WTC11 (cell line): ENCODE results near the gene CDH13. TPM values are rescaled to one million over a fixed set of nuclear protein-coding genes. Genes with fewer than 3 reads are reported as not detected.

ENCODE experiments used
- ATAC-seq: fragments of 200-7000 bp; cut with Tn5 transposase; 2 replicates; pipeline ENCODE4 v1.10.0; 2021; ENCODE audit warnings: mild to moderate bottlenecking, moderate library complexity
- CTCF ChIA-PET: fragments of 300-600 bp; sonication (Branson Sonifier 250); formaldehyde crosslinking; loops from one replicate; lab custom pipeline; 2021; ENCODE audit warnings: antibody characterized with exemption; lab: Charles Lee
- POLR2A ChIA-PET: fragments of 350-600 bp; sonication (Branson Sonifier 250); formaldehyde crosslinking; loops from one replicate; lab custom pipeline; 2021; ENCODE audit warnings: antibody characterized with exemption; lab: Charles Lee
- DNase-seq: peaks from one replicate; pipeline ENCODE4 v3.0.0; 2021; ENCODE audit warnings: low spot score
- H3K27ac Mint-ChIP-seq: 2 replicates; pipeline ENCODE4 v1.8.0; 2021; ENCODE audit warnings: mixed read lengths
- H3K27me3 Mint-ChIP-seq: 2 replicates; pipeline ENCODE4 v1.8.0; 2021; ENCODE audit warnings: low read depth, mild to moderate bottlenecking, moderate library complexity, mixed read lengths
- H3K36me3 Mint-ChIP-seq: 2 replicates; pipeline ENCODE4 v1.8.0; 2021; ENCODE audit warnings: mixed read lengths
- H3K4me1 Mint-ChIP-seq: 2 replicates; pipeline ENCODE4 v1.8.0; 2022; ENCODE audit warnings: mixed read lengths
- H3K4me3 Mint-ChIP-seq: 2 replicates; pipeline ENCODE4 v1.8.0; 2021; ENCODE audit warnings: mild to moderate bottlenecking, moderate library complexity, mixed read lengths
- H3K9me3 Mint-ChIP-seq: 2 replicates; pipeline ENCODE4 v1.8.0; 2021; ENCODE audit warnings: mixed read lengths
- ATF3 ChIP-seq: sonication (generic); formaldehyde crosslinking; conservative IDR thresholded peaks from 2 replicates; pipeline ENCODE4 v1.8.1; 2022; ENCODE audit warnings: mild to moderate bottlenecking, missing genetic modification reagents
- CBFB ChIP-seq: sonication (generic); formaldehyde crosslinking; IDR thresholded peaks from 2 replicates; pipeline ENCODE4 v1.8.1; 2022; ENCODE audit warnings: mild to moderate bottlenecking, low read depth, missing genetic modification reagents
- CREB1 ChIP-seq: sonication (generic); formaldehyde crosslinking; IDR thresholded peaks from 2 replicates; pipeline ENCODE4 v1.8.0; 2023; ENCODE audit warnings: mild to moderate bottlenecking, missing genetic modification reagents
- ERG ChIP-seq: fragments of 250-450 bp; sonication (Bioruptor Pico); IDR thresholded peaks from 2 replicates; pipeline ENCODE4 v1.8.0; 2021; ENCODE audit warnings: mild to moderate bottlenecking
- FOXJ3 ChIP-seq: sonication (generic); formaldehyde crosslinking; IDR thresholded peaks from 2 replicates; pipeline ENCODE4 v1.9.0; 2021; ENCODE audit warnings: missing genetic modification reagents, mild to moderate bottlenecking, borderline replicate concordance
- HMGXB4 ChIP-seq: sonication (generic); formaldehyde crosslinking; IDR thresholded peaks from 2 replicates; pipeline ENCODE4 v1.8.1; 2023; ENCODE audit warnings: mild to moderate bottlenecking, moderate library complexity, missing genetic modification reagents
- KAT7 ChIP-seq: sonication (generic); formaldehyde crosslinking; IDR thresholded peaks from 2 replicates; pipeline ENCODE4 v1.8.1; 2023; ENCODE audit warnings: missing genetic modification reagents, mild to moderate bottlenecking, borderline replicate concordance
- NFE2L1 ChIP-seq: sonication (generic); formaldehyde crosslinking; IDR thresholded peaks from 2 replicates; pipeline ENCODE4 v1.8.1; 2023; ENCODE audit warnings: missing genetic modification reagents
- NR3C1 ChIP-seq: sonication (generic); formaldehyde crosslinking; conservative IDR thresholded peaks from 2 replicates; pipeline ENCODE4 v1.8.1; 2023; ENCODE audit warnings: low read depth, mild to moderate bottlenecking, missing genetic modification reagents
- PREB ChIP-seq: sonication (generic); formaldehyde crosslinking; IDR thresholded peaks from 2 replicates; pipeline ENCODE4 v1.8.1; 2022; ENCODE audit warnings: mild to moderate bottlenecking, missing genetic modification reagents, moderate library complexity, borderline replicate concordance
- RELA ChIP-seq: sonication (generic); formaldehyde crosslinking; IDR thresholded peaks from 2 replicates; pipeline ENCODE4 v1.8.1; 2022; ENCODE audit warnings: missing genetic modification reagents, mild to moderate bottlenecking, borderline replicate concordance
- STAT6 ChIP-seq: sonication (generic); formaldehyde crosslinking; conservative IDR thresholded peaks from 2 replicates; pipeline ENCODE4 v1.8.1; 2023; ENCODE audit warnings: mild to moderate bottlenecking, low read depth, missing genetic modification reagents, moderate library complexity
- TP53 ChIP-seq: sonication (generic); formaldehyde crosslinking; IDR thresholded peaks from 2 replicates; pipeline ENCODE4 v1.8.1; 2023; ENCODE audit warnings: mild to moderate bottlenecking, missing genetic modification reagents
- USF1 ChIP-seq: sonication (generic); formaldehyde crosslinking; IDR thresholded peaks from 2 replicates; pipeline ENCODE4 v1.8.0; 2022; ENCODE audit warnings: mild to moderate bottlenecking, missing genetic modification reagents
- ZMAT4 ChIP-seq: fragments of 250-450 bp; sonication (Bioruptor Pico); IDR thresholded peaks from 2 replicates; pipeline ENCODE4 v1.9.0; 2021; ENCODE audit warnings: mild to moderate bottlenecking
- ZNF121 ChIP-seq: sonication (generic); formaldehyde crosslinking; IDR thresholded peaks from 2 replicates; pipeline ENCODE4 v1.8.0; 2023; ENCODE audit warnings: missing genetic modification reagents
- ZNF219 ChIP-seq: sonication (generic); formaldehyde crosslinking; IDR thresholded peaks from 2 replicates; pipeline ENCODE4 v1.8.0; 2023; ENCODE audit warnings: missing genetic modification reagents, mild to moderate bottlenecking, borderline replicate concordance
- ZNF232 ChIP-seq: sonication (generic); formaldehyde crosslinking; IDR thresholded peaks from 2 replicates; pipeline ENCODE4 v1.8.0; 2022; ENCODE audit warnings: mild to moderate bottlenecking, missing genetic modification reagents
- ZNF416 ChIP-seq: fragments of 250-450 bp; sonication (Bioruptor Pico); IDR thresholded peaks from 2 replicates; pipeline ENCODE4 v1.9.0; 2021; ENCODE audit warnings: mild to moderate bottlenecking, inconsistent platforms
- ZSCAN18 ChIP-seq: fragments of 250-450 bp; sonication (Bioruptor Pico); IDR thresholded peaks from 2 replicates; pipeline ENCODE4 v2.1.2; 2022; ENCODE audit warnings: mild to moderate bottlenecking, moderate library complexity
- total RNA-seq: library from RNA; stranded (reverse); gene quantifications from 3 replicates; pipeline ENCODE4 v1.2.3, GENCODE V29; 2021

CDH13 gene
- total RNA-seq, 1 experiment from 2014 or later = 0.81 TPM

- ATAC-seq = peak; percentile 51
- H3K9me3 Mint-ChIP-seq = peaks cover 7% of the 10 kb centered on the region
- no peak overlapping the region for H3K4me3 Mint-ChIP-seq
- DNase-seq = no peak
- no peaks in the 10 kb centered on the region for H3K36me3 Mint-ChIP-seq
- no peak for TF ChIP-seq KAT7 (CRISPR knock-in tag)
- TF ChIP-seq ZNF121 (CRISPR knock-in tag) = no peak
- TF ChIP-seq ZSCAN18 (CRISPR knock-in tag) = no peak
- no peak for TF ChIP-seq TP53 (CRISPR knock-in tag)
- no peak for TF ChIP-seq RELA (CRISPR knock-in tag)
- TF ChIP-seq FOXJ3 = no peak
- TF ChIP-seq CBFB = no peak
- no peak for TF ChIP-seq STAT6 (CRISPR knock-in tag)
- TF ChIP-seq ZNF232 (CRISPR knock-in tag) = no peak
- TF ChIP-seq PREB (CRISPR knock-in tag) = no peak
- no peak for TF ChIP-seq HMGXB4
- TF ChIP-seq NFE2L1 = no peak
- TF ChIP-seq NR3C1 (CRISPR knock-in tag) = no peak
- TF ChIP-seq USF1 (CRISPR knock-in tag) = no peak
- TF ChIP-seq ZNF416 (CRISPR knock-in tag) = no peak
- no peak for TF ChIP-seq ZNF219 (CRISPR knock-in tag)
- TF ChIP-seq ERG (CRISPR knock-in tag) = no peak
- no peak for TF ChIP-seq CREB1
- TF ChIP-seq ATF3 (CRISPR knock-in tag) = no peak
- TF ChIP-seq ZMAT4 (CRISPR knock-in tag) = no peak
- ChIA-PET CTCF (no interaction called here), POLR2A (no interaction called here)
- H3K4me1 Mint-ChIP-seq = no peaks in the 10 kb centered on the region
- no peaks in the 10 kb centered on the region for H3K27me3 Mint-ChIP-seq
- H3K27ac Mint-ChIP-seq = no peak overlapping the region
Observed at GRCh38 chr16:83330251-83330650, 703.5 kb downstream of the CDH13 start.
